HG03103 (cell line): ENCODE measurements around the gene HNRNPA2B1.
"Not testable (repeated sequence)": the region's sequence is repeated elsewhere in the genome, so short reads cannot be mapped to it uniquely, and the experiment has no call there.

Source experiments
- ATAC-seq: cut with Tn5 transposase; IDR thresholded peaks from one replicate; pipeline ENCODE4 v1.9.1; 2021; ENCODE audit warnings: low read depth; ENCODE audit not compliant: unreplicated experiment

HNRNPA2B1 gene

GRCh38 chr7:26185844-26186180 lies 14.7 kb downstream of the HNRNPA2B1 start:
- ATAC-seq = no peak

DNA sequence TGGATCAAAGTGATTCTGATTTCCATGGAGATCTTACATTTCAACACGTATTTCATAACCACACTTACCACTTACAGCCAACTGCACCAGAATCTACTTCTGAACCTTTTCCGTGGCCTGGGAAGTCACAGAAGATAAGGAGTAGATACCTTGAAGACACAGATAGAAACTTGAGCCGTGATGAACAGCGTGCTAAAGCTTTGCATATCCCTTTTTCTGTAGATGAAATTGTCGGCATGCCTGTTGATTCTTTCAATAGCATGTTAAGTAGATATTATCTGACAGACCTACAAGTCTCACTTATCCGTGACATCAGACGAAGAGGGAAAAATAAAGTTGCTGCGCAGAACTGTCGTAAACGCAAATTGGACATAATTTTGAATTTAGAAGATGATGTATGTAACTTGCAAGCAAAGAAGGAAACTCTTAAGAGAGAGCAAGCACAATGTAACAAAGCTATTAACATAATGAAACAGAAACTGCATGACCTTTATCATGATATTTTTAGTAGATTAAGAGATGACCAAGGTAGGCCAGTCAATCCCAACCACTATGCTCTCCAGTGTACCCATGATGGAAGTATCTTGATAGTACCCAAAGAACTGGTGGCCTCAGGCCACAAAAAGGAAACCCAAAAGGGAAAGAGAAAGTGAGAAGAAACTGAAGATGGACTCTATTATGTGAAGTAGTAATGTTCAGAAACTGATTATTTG lies 15.3 kb downstream of the HNRNPA2B1 start:
- no peak for ATAC-seq

DNA sequence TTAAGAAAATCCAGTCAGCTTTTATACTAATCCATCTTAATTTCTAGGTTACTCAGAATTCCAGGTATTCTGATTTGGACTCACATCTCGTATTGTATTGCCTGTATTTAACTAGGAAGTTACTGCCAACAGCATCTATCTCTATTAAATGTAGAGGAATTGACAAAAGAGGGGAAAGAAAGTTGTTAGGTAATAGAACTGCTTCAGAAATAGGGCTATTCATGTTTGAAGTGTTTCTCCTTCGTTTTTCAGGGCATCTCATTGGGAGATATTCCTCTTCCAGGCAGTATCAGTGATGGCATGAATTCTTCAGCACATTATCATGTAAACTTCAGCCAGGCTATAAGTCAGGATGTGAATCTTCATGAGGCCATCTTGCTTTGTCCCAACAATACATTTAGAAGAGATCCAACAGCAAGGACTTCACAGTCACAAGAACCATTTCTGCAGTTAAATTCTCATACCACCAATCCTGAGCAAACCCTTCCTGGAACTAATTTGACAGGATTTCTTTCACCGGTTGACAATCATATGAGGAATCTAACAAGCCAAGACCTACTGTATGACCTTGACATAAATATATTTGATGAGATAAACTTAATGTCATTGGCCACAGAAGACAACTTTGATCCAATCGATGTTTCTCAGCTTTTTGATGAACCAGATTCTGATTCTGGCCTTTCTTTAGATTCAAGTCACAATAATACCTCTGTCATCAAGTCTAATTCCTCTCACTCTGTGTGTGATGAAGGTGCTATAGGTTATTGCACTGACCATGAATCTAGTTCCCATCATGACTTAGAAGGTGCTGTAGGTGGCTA lies 16.1 kb downstream of the HNRNPA2B1 start:
- not testable (repeated sequence) for ATAC-seq

- ATAC-seq = no peak
Measured at GRCh38 chr7:26183545-26184280, 16.8 kb downstream of the HNRNPA2B1 start.

DNA sequence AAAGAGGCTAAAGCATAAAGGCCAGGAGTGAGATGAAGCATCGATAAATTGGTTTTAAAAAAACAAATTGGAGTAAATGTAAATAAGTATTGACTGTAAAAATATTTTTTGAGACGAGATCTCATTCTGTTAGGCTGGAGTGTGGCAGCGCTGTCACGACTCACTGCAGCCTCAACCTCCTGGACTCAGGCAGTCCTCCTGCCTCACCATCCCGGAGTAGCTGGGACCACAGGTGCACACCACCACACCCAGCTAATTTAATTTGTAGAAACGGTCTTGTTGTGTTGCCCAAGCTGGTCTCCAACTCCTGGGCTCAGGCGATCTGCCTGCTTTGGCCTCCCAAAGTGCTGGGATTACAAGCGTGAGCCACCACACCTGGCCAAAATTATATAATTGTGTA lies 17.8 kb downstream of the HNRNPA2B1 start:
- ATAC-seq = no peak

DNA sequence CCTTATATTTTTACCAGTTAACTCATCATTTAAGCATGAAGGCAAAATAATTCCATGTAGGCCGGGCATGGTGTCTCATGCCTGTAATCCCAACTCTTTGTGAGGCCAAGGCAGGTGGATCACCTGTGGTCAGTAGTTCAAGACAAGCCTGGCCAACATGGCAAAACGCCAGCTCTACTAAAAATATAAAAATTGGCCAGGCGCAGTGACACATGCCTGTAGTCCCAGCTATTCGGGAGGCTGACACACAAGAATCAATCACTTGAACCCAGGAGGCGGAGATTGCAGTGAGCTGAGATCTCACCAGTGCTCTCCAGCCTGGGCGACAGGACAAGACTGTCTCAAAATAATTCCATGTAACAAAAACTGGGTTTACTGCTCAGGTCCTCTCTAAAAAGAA lies 18.3 kb downstream of the HNRNPA2B1 start:
- ATAC-seq = no peak

DNA sequence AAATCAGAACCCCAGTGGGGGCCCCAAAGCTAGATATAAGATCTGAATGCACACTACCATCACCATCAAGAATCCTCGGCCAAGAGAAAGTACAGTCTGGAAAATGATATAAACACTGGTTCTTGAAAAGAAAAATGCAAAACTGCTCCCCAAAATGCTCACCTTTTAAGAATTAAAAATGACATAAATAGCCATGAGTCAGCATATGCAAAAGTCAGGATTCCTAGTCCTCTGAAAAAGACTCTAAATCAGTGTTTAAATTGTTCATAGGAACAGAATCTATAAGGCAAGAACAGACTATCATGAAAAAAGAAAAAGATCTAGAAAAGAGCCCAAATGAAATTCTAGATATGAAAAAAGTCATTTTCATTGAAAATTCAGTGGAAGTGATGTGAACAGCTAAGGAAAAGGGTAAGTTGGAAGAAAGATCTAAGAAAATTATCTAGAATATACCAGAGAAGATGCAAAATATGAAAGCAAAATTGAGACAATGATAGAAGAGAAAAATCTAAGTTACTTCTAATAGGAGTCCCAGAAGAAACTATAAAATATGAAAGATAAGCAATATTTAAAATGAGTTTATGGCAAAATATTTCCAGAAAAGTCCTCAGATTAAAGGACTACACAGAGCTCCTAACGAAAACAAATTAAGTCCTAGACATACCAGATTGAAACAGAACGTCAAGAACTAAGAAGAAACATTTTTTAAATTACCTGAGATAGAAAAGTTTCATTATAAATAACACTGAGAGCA lies 18.9 kb downstream of the HNRNPA2B1 start:
- ATAC-seq = no peak

DNA sequence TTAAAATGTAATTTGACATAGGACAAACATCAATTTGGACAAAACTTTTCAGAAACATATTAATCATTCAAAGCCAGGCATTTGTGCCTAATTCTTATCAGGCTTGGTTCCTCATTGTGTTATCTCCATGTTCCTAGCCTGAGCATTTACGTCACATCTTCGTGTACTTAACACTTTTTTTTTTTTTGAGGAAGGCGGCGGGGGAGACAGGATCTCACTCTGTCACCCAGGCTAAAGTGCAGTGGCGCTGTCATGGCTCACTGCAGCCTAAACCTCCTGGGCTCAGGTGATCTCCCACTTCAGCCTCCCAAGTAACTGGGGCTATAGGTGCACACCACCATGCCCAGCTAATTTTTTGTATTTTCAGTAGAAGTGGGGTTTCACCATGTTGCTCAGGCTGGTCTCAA lies 19.8 kb downstream of the HNRNPA2B1 start:
- no peak for ATAC-seq

GRCh38 chr7:26179826-26180497 lies 20.6 kb downstream of the HNRNPA2B1 start:
- no peak for ATAC-seq

DNA sequence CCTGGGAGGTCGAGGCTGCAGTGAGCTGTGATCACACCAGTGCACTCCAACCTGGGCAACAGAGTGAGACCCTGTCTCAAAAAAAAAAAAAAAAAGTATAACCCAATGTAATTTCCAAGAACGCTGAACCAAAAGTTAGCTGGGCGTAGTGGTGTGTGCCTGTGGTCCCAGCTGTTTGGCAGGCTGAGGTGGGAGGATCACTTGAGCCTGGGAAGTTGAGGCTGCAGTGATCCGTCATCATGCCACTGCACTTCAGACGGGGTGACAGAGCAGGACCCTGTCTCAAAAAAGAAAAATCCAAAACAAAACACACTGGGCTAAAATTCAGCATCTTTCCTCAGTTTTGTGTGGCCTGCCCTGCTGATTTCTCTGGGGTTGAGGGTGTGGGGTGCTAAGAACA lies 21.1 kb downstream of the HNRNPA2B1 start:
- ATAC-seq = no peak

DNA sequence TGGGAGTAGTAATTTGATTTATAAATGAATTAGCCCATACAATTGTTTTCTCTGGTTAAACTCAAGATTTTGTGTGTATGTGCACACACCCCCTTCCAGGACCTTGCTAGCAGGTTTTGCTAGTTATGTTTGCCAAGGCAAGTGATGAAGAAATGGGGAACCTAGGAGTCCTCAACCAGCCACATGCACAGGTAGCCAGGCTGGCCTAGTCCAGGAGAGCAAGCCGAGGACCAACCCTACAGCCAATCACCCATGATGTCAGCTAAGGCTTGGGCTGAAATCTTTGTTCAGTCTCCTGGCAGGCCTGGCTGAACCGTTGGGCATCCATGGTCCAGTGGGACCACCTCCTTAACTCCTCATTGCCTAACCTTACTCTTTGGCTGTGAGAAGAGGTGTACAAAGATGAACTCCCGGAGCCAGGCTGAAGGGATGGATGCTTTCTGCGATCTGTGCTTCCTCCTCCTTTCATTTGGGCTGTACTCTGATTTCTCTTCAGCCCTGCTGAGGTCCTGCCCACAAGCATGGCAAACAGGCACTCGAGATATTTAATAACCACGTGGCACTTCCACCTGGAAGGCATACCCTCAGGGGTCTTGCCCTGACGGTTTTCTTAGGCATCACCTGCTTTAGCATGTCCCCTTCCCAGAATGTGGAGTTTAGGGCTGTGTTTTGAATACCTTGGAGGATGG lies 22.1 kb downstream of the HNRNPA2B1 start:
- ATAC-seq = no peak

DNA sequence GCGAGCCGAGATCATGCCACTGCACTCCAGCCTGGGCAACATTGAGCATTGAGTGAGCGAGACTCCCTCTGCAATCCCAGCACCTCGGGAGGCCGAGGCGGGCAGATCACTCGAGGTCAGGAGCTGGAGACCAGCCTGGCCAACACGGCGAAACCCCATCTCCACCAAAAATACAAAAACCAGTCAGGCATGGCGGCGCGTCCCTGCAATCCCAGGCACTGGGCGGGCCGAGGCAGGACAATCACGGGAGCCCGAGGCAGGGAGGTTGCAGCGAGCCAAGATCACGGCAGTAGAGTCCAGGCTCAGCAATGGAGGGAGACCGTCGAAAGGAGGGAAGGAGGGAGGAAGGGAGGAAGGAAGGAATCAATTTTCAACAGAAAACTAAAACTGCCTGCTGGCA lies 23.3 kb downstream of the HNRNPA2B1 start:
- ATAC-seq = not testable (repeated sequence)

DNA sequence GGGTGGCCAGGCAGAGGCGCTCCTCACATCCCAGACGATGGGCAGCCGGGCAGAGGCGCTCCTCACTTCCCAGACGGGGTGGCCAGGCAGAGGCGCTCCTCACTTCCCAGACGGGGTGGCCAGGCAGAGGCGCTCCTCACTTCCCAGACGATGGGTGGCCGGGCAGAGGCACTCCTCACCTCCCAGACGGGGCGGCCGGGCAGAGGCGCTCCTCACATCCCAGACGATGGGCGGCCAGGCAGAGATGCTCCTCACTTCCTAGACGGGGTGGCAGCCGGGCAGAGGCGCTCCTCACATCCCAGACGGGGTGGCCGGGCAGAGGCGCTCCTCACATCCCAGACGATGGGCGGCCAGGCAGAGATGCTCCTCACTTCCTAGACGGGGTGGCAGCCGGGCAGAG lies 23.9 kb downstream of the HNRNPA2B1 start:
- not testable (repeated sequence) for ATAC-seq

DNA sequence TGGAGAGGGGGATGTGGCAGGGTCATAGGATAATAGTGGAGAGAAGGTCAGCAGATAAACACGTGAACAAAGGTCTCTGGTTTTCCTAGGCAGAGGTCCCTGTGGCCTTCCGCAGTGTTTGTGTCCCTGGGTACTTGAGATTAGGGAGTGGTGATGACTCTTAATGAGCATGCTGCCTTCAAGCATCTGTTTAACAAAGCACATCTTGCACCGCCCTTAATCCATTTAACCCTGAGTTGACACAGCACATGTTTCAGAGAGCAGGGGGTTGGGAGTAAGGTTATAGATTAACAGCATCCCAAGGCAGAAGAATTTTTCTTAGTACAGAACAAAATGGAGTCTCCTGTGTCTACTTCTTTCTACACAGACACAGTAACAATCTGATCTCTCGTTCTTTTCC lies 24.6 kb downstream of the HNRNPA2B1 start:
- not testable (repeated sequence) for ATAC-seq

DNA sequence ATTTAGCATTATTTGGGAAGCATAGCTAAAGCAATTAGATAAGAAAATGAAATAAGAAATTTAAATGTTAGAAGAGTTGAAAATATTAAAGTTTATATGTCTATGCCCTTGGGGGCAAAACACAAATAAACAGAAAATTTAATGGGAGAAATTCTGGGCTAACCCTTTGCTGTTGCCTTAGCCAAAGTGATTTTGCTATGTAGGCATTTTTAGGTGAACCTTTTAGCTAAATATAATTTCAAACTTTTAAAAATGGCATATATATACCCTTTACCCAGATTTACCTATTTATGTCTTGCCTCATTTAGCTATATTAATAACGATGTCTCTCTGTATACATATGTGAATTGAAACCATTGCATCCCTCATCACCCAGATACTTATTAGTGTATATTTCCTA lies 28.5 kb downstream of the HNRNPA2B1 start:
- no peak for ATAC-seq

DNA sequence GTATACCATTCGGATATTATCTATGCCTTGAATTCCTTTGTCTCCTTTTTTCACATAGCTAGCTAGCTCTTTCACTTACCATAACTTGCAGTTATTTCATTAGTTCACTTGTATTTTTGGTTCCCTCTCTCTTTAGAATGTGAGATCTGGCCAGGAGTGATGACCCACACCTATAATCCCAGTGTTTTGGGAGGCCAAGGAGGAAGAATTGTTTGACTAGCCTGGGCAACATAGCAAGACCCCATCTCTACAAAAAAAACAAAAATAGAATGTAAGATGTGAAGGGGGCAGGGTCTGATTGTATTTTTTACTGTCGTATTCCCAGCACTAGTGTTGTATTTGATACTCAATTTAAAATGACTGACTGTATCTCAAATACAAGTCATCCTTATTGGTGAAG lies 28.9 kb downstream of the HNRNPA2B1 start:
- ATAC-seq = no peak

- no peak for ATAC-seq
Measured at GRCh38 chr7:26170663-26171062, 29.9 kb downstream of the HNRNPA2B1 start.

DNA sequence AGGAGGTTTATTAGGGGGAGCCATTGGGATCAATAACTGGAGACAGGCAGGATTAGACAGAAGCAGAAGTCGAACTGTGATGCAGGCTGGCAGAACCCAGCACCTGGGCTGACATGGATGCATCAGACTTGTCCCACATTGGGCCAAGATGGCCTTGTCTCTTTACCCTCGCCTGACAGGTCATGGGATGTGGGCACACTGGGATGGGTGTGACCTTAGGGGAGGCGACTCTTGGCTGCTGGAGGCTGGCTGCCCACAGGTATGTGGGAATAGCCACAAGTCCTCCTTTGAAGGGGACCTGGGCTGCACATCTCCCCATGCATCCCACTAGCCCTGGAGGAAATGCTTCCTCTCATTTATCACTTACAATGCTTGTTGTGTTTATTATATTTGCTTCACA lies 31.3 kb downstream of the HNRNPA2B1 start:
- ATAC-seq = no peak

- ATAC-seq = no peak
Measured at GRCh38 chr7:26168458-26169023, 32.0 kb downstream of the HNRNPA2B1 start.
